ENCODE data around the gene P3H2.

GRCh38 chr3:189937302-189938127, 183.2 kb downstream of the P3H2 start:
- no peak for TF ChIP-seq POLR2A (IDR thresholded peaks at IDR 0.05; ENCODE audit: extremely low read depth, insufficient read length)
- TF ChIP-seq CTCF (IDR thresholded peaks at IDR 0.05; ENCODE audit: low read depth, low read length) = no peak
- TF ChIP-seq MAX (IDR thresholded peaks at IDR 0.05; ENCODE audit: low read depth, low read length) = no peak

Measured in NB4 (cell line).